HepG2 (cell line): ENCODE results near the gene NCOA7. TPM values are rescaled to one million over a fixed set of nuclear protein-coding genes. Genes with fewer than 3 reads are reported as not detected.

ENCODE experiments used
- ATAC-seq: fragments of 200-7000 bp; cut with Tn5 transposase; 3 replicates; pipeline ENCODE4 v1.9.1; 2020; ENCODE audit warnings: mild to moderate bottlenecking, moderate library complexity
- BruUV-seq: library from RNA; stranded (reverse); fragments of 400-500 nt; replicated peaks from 2 replicates; lab custom pipeline; 2021; lab: Mats Ljungman, UMichigan
- CTCF ChIA-PET: fragments of 300-600 bp; formaldehyde crosslinking; extraction: SDS; loops from one replicate; lab custom pipeline; 2021; ENCODE audit warnings: low total read pairs, inconsistent platforms, low intra/inter-chr PET ratio; lab: Yijun Ruan, JAX
- POLR2A ChIA-PET: fragments of 350-600 bp; sonication (Branson Sonifier 250); formaldehyde crosslinking; loops from one replicate; lab custom pipeline; 2020; ENCODE audit warnings: antibody characterized with exemption, inconsistent platforms; lab: Yijun Ruan, JAX
- DNase-seq: peaks from one replicate; pipeline ENCODE4 v3.0.0-alpha.2; 2015; ENCODE audit warnings: low spot score
- FAIRE-seq: peaks from 3 replicates; lab custom pipeline; 2011; peaks lifted over from hg19 to GRCh38; lab: Jason Lieb, UNC
- H2AFZ ChIP-seq: one replicate; pipeline ENCODE4 v1.6.1; 2011; ENCODE audit warnings: low read length, inconsistent platforms
- H3K27ac ChIP-seq: fragments of 300-600 bp; 3 replicates; pipeline ENCODE4 v1.8.0; 2011; ENCODE audit warnings: mixed run types, mild to moderate bottlenecking, mixed read lengths, low read length, inconsistent platforms; ENCODE audit not compliant: insufficient read depth; ENCODE audit errors: extremely low read length
- H3K27me3 ChIP-seq, 2 experiments: fragments of 200-600 bp in 1 of 2; 2 replicates in 1 of 2; 3 replicates in 1 of 2; pipeline versions ENCODE4 v1.6.0 to v1.8.0; 2011; ENCODE audit warnings: low read length in 2 of 2, mild to moderate bottlenecking in 2 of 2, moderate library complexity in 2 of 2, inconsistent platforms in 1 of 2; ENCODE audit not compliant: insufficient read depth in 2 of 2, control insufficient read depth in 1 of 2
- H3K36me3 ChIP-seq, 2 experiments: fragments of 200-600 bp in 1 of 2; replicated peaks in 1 of 2; 2 replicates in 1 of 2; 3 replicates in 1 of 2; pipeline versions ENCODE4 v1.5.1 to v1.8.0; 2011; ENCODE audit warnings: low read length in 2 of 2, inconsistent platforms in 1 of 2; ENCODE audit not compliant: insufficient read depth in 2 of 2, control insufficient read depth in 1 of 2
- H3K4me1 ChIP-seq: 2 replicates; pipeline ENCODE4 v1.5.1; 2012; ENCODE audit warnings: low read length, inconsistent platforms; ENCODE audit not compliant: insufficient read depth
- H3K4me2 ChIP-seq: 2 replicates; pipeline ENCODE4 v1.6.0; 2011; ENCODE audit warnings: low read depth, low read length, inconsistent platforms
- H3K4me3 ChIP-seq, 3 experiments: fragments of 200-600 bp in 1 of 3; sonication (generic), shearing (Covaris generic) in 1 of 3; replicated peaks in 1 of 3; 2 replicates each; pipeline ENCODE4 v1.5.1; 2011 to 2016; ENCODE audit warnings: low read length in 3 of 3, inconsistent platforms in 2 of 3, low read depth in 2 of 3, mild to moderate bottlenecking in 2 of 3, control low read depth in 1 of 3, mixed read lengths in 1 of 3; ENCODE audit not compliant: insufficient read depth in 1 of 3
- H3K79me2 ChIP-seq: one replicate; pipeline ENCODE4 v1.6.1; 2011; ENCODE audit warnings: low read length, inconsistent platforms; ENCODE audit not compliant: insufficient read depth
- H3K9ac ChIP-seq: 2 replicates; pipeline ENCODE4 v1.6.0; 2011; ENCODE audit warnings: mild to moderate bottlenecking, low read depth, low read length, inconsistent platforms; ENCODE audit not compliant: insufficient read depth
- H3K9me3 ChIP-seq: 2 replicates; pipeline ENCODE4 v1.5.1; 2012; ENCODE audit warnings: mild to moderate bottlenecking, low read length
- H4K20me1 ChIP-seq: 2 replicates; pipeline ENCODE4 v1.6.0; 2011; ENCODE audit warnings: inconsistent platforms, mild to moderate bottlenecking, low read length, moderate library complexity; ENCODE audit not compliant: insufficient read depth
- NFE2L2 ChIP-seq: fragments of 150-350 bp; IDR thresholded peaks from 2 replicates; pipeline ENCODE4 v1.6.1; 2014; ENCODE audit warnings: low read length
- ZC3H4 ChIP-seq: sonication (generic); formaldehyde crosslinking; IDR thresholded peaks from 2 replicates; pipeline ENCODE4 v1.4.0; 2020; ENCODE audit warnings: missing genetic modification reagents, borderline replicate concordance
- ZFP36L1 ChIP-seq: sonication (generic); formaldehyde crosslinking; IDR thresholded peaks from 2 replicates; pipeline ENCODE4 v1.8.0; 2022; ENCODE audit warnings: mild to moderate bottlenecking, missing genetic modification reagents, moderate library complexity
- ZMYM3 ChIP-seq: sonication (generic); formaldehyde crosslinking; IDR thresholded peaks from 2 replicates; pipeline ENCODE4 v1.5.1; 2020; ENCODE audit warnings: mild to moderate bottlenecking, missing genetic modification reagents
- ZNF101 ChIP-seq: sonication (generic); formaldehyde crosslinking; IDR thresholded peaks from 2 replicates; pipeline ENCODE4 v1.4.0; 2020; ENCODE audit warnings: mild to moderate bottlenecking, low read depth, missing genetic modification reagents, borderline replicate concordance
- ZNF230 ChIP-seq: sonication (generic); formaldehyde crosslinking; IDR thresholded peaks from 2 replicates; pipeline ENCODE4 v1.4.0; 2020; ENCODE audit warnings: mild to moderate bottlenecking, missing genetic modification reagents
- ZNF333 ChIP-seq: sonication (generic); formaldehyde crosslinking; IDR thresholded peaks from 2 replicates; pipeline ENCODE4 v1.4.0; 2020; ENCODE audit warnings: mild to moderate bottlenecking, missing genetic modification reagents, borderline replicate concordance
- ZNF441 ChIP-seq: sonication (generic); formaldehyde crosslinking; IDR thresholded peaks from 2 replicates; pipeline ENCODE4 v1.7.0; 2021; ENCODE audit warnings: missing genetic modification reagents, borderline replicate concordance
- ZNF546 ChIP-seq: sonication (generic); formaldehyde crosslinking; conservative IDR thresholded peaks from 2 replicates; pipeline ENCODE4 v1.8.1; 2023; ENCODE audit warnings: mild to moderate bottlenecking, missing genetic modification reagents
- ZNF660 ChIP-seq: sonication (generic); formaldehyde crosslinking; IDR thresholded peaks from 2 replicates; pipeline ENCODE4 v1.5.1; 2020; ENCODE audit warnings: mild to moderate bottlenecking, low read depth, missing genetic modification reagents, borderline replicate concordance
- ZNF878 ChIP-seq: sonication (generic); formaldehyde crosslinking; IDR thresholded peaks from 2 replicates; pipeline ENCODE4 v1.8.1; 2023; ENCODE audit warnings: mild to moderate bottlenecking, missing genetic modification reagents, moderate library complexity
- ZSCAN20 ChIP-seq: sonication (generic); formaldehyde crosslinking; IDR thresholded peaks from 2 replicates; pipeline ENCODE4 v1.4.0; 2020; ENCODE audit warnings: missing genetic modification reagents, mild to moderate bottlenecking, borderline replicate concordance
- WGBS: methylation state at CpG from one replicate; pipeline ENCODE4 v1.1.6; 2017; ENCODE audit warnings: low lambda C conversion rate; 5-methylcytosine and 5-hydroxymethylcytosine counted together
- in situ Hi-C: cut with HindIII; loops from 2 replicates; pipeline ENCODE4 v1.10.0; 2017; ENCODE audit warnings: low pct_unique_long_range_greater_than_20kb; ENCODE audit not compliant: extremely low pct_ligation_motif_present
- intact Hi-C: fragments of 100-400 bp; cut with micrococcal nuclease; formaldehyde crosslinking; loops from one replicate; pipeline ENCODE4 v1.10.0; 2022; ENCODE audit not compliant: unreplicated experiment
- polyA plus RNA-seq, 8 experiments: library from polyadenylated mRNA; depleted of rRNA in 3 of 8; stranded (reverse) in 7 of 8; unstranded in 1 of 8; fragments of >200 nt; fragmentation: Illumina TruSeq in 4 of 8; extraction: Trizol in 4 of 8; gene quantifications; 2 replicates each; pipeline versions ENCODE4 v1.2.1 to v1.2.3, GENCODE V29; 2011 to 2016; ENCODE audit warnings: low read depth in 4 of 8, missing spikeins in 1 of 8, mixed read lengths in 1 of 8; ENCODE audit not compliant: insufficient read depth in 1 of 8
- total RNA-seq, 5 experiments: library from RNA; depleted of rRNA; stranded (reverse); fragments of >200 nt; fragmentation: Illumina TruSeq; extraction: Trizol; gene quantifications; 2 replicates each; pipeline ENCODE4 v1.2.3, GENCODE V29; 2016; ENCODE audit warnings: low read depth in 1 of 5

The NCOA7 gene
- total and polyA plus RNA-seq, 2 of the 13 experiments (the other 11 are each of a cell fraction or from before 2014, with no cell fraction given) = 13.6 to 20.8 TPM

GRCh38 chr6:125865015-125865414 lies 74.3 kb downstream of the NCOA7 start:
- H3K27me3 ChIP-seq = no peaks in the 10 kb centered on the region
- DNase-seq (no peak), FAIRE-seq (no peak), ATAC-seq (no peak)
- intact Hi-C loops (no loop called here), in situ Hi-C loops (no loop called here)
- ChIA-PET POLR2A (no interaction called here), CTCF (no interaction called here)
- H4K20me1 ChIP-seq = no peaks in the 10 kb centered on the region
- no peak for TF ChIP-seq ZNF660 (CRISPR knock-in tag)
- no peak for TF ChIP-seq NFE2L2
- no peak for TF ChIP-seq ZNF546 (CRISPR knock-in tag)
- no peak for TF ChIP-seq ZMYM3 (CRISPR knock-in tag)
- TF ChIP-seq ZC3H4 (CRISPR knock-in tag) = no peak
- no peak for TF ChIP-seq ZFP36L1 (CRISPR knock-in tag)
- TF ChIP-seq ZNF878 (CRISPR knock-in tag) = no peak
- no peak for TF ChIP-seq ZNF101 (CRISPR knock-in tag)
- no peak for TF ChIP-seq ZSCAN20
- TF ChIP-seq ZNF333 (CRISPR knock-in tag) = no peak
- no peak for TF ChIP-seq ZNF230 (CRISPR knock-in tag)
- no peak for TF ChIP-seq ZNF441
- H3K4me3 ChIP-seq = no peak overlapping the region
- H3K9me3 ChIP-seq = no peaks in the 10 kb centered on the region
- WGBS = 85% methylated on average over 4 of the region's 4 CpGs
- no peak overlapping the region for H3K9ac ChIP-seq
- H2AFZ ChIP-seq = no peak overlapping the region
- no peaks in the 10 kb centered on the region for H3K79me2 ChIP-seq
- BruUV-seq = no TSS peak
- H3K36me3 ChIP-seq = no peaks in the 10 kb centered on the region
- H3K4me2 ChIP-seq = no peak overlapping the region
- H3K27ac ChIP-seq = no peak overlapping the region
- no peaks in the 10 kb centered on the region for H3K4me1 ChIP-seq
